GM12864 (cell line): ENCODE data around the gene SMAD9.

Source experiments
- DNase-seq: peaks from one replicate; pipeline ENCODE4 v3.0.0-alpha.2; 2011; ENCODE audit warnings: low read depth
- H3K4me3 ChIP-seq: 2 replicates; pipeline ENCODE4 v1.5.1; 2011; ENCODE audit warnings: mild to moderate bottlenecking, low read depth, low read length, control low read depth
- TF ChIP-seq, protein P1 (sequence below): IDR thresholded peaks from 2 replicates; pipeline ENCODE4 v1.5.1; 2011; ENCODE audit warnings: low read depth, mild to moderate bottlenecking, moderate library complexity, low read length, control low read depth, inconsistent platforms; ENCODE audit errors: missing control alignments

Gene SMAD9

DNA sequence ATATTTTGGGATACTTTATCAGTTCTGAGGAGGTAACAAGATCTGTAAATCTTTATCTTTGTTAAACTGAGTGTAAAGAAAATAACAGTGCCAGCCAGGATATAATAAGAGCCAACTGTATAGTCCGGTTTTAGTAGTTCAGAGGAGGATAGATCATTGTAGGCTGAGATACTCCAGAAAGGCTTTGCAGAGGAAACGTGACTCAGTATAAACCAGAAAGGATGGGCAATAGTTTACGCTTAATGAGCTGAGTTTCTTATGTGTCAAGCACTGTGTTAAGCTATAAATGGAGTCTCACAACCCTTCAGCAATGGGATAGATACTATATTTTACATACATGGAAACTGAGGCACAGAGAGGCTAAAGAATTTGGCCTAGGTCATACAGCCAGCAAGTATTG, 97.3 kb downstream of the SMAD9 start:
- TF ChIP-seq, protein P1, sequence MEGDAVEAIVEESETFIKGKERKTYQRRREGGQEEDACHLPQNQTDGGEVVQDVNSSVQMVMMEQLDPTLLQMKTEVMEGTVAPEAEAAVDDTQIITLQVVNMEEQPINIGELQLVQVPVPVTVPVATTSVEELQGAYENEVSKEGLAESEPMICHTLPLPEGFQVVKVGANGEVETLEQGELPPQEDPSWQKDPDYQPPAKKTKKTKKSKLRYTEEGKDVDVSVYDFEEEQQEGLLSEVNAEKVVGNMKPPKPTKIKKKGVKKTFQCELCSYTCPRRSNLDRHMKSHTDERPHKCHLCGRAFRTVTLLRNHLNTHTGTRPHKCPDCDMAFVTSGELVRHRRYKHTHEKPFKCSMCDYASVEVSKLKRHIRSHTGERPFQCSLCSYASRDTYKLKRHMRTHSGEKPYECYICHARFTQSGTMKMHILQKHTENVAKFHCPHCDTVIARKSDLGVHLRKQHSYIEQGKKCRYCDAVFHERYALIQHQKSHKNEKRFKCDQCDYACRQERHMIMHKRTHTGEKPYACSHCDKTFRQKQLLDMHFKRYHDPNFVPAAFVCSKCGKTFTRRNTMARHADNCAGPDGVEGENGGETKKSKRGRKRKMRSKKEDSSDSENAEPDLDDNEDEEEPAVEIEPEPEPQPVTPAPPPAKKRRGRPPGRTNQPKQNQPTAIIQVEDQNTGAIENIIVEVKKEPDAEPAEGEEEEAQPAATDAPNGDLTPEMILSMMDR = no peak
- no peak for DNase-seq
- peak overlapping the region; percentile 21; the same call in 1 of the 2 replicates for H3K4me3 ChIP-seq

DNA sequence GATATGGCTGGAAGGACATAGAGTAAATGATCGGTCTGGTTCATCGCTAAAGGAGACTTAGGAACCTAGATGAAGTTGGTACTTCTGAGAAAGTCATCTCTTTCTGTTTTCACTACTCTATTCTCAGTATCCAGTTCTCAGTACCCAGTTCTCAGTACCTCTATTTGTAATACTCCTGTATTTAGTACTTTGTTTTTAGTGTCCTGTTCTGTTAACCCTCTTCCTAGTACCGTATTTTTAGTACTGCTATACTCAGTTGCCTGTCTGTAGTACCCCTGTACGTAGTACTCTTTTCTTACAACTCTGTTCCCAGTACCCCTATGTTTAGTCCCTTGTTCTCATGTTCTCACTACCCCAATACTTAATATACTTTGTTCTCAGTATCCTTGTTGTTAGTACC, 99.8 kb downstream of the SMAD9 start:
- peak; percentile 36 for DNase-seq
- peak overlapping the region; percentile 83 for H3K4me3 ChIP-seq
- TF ChIP-seq, protein P1 = no peak

DNA sequence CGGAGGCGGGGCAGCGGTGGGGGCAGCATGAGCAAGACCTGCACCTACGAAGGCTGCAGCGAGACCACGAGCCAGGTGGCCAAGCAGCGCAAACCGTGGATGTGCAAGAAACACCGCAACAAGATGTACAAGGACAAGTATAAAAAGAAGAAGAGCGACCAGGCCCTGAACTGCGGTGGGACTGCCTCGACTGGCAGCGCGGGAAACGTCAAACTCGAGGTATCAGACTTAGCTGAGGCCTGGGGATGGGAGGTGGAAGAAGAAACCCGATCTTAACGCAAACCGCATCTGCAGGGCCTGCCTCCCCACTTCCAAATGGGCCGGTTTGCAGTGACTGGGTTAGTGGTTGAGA, 100.3 kb downstream of the SMAD9 start:
- DNase-seq = no peak
- TF ChIP-seq, protein P1 = no peak
- peak overlapping the region; percentile 83 for H3K4me3 ChIP-seq

DNA sequence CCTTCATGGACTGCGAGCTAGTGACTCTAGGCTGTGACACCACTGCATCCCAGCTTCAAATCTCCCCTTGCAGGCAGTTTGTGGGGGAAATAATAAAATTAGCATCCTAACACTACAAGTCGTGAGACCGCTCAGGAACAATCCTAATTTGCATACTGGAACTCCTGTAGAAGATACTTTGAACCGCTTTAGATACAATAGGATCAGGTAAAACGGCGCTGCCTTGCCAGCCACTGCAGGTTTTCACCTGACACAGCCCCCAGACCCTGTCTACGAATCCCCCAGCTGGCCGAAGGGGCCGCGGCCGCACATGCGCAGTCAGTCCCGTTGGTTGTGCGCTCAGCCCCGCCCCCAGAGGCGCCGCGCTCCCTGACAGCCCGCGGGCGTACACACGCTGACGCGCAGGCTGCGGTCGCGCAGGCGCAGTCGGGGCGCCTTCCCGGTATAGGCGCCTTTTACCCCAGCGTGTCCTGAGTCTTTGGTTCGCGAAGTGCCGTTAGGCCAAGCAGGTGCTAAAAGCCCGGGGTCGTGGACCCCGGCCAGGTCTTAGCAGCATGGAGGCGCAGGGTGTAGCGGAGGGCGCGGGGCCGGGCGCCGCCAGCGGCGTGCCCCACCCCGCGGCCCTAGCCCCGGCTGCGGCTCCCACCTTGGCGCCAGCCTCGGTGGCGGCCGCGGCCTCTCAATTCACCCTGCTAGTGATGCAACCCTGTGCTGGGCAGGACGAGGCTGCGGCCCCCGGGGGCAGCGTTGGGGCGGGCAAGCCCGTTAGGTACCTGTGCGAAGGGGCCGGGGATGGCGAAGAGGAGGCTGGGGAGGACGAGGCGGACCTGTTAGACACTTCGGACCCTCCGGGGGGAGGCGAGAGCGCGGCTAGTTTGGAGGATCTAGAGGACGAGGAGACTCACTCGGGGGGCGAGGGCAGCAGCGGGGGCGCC, 101.0 kb downstream of the SMAD9 start, which contains the start of gene RFXAP:
Gene RFXAP (plus strand): TSS at position 419 of the 935 bp plus-strand sequence. CDS start 136 bp downstream, at position 555.
- peak within 1 kb of the TSS; percentile 83 for H3K4me3 ChIP-seq
- DNase-seq = peak; percentile 65
- TF ChIP-seq, protein P1 = peak; percentile 12

DNA sequence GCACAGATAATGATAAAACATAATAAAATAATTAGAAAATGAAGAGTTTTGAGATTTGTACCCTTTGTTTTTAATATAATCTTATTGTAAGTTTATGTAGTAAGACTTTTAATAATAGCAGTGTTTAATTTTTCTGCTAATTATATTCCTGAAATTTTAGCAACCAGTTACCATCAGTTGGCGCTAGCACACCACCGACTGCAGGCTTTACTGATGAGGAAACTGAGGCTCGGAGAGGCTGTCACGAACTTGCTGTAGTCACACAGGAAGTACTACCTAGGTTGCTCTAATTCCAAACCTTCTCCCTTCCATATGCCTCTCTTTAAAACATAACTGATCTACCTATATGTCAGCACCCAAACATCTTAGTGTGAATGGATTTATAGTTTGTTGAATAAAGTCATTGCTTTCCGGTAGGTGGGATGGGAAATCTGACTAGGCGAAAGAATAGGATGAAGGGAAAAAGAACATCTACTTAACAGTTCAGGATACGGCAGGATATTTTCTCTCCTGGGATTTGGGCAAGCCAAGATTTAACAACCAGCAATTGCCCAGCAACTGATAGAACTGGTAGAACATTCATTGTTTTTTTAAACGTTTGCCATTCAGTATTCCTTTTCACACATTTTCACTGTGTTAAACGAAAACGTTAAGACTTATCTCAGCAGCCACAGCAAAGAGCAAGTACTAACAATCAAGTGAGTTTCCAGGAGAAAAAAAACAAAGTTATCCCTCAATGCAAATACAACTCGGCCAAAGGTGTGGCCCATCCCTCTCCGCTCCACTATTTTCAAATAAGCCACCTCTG, 101.8 kb downstream of the SMAD9 start:
- TF ChIP-seq, protein P1 = no peak
- peak overlapping the region; percentile 83 for H3K4me3 ChIP-seq
- no peak for DNase-seq

DNA sequence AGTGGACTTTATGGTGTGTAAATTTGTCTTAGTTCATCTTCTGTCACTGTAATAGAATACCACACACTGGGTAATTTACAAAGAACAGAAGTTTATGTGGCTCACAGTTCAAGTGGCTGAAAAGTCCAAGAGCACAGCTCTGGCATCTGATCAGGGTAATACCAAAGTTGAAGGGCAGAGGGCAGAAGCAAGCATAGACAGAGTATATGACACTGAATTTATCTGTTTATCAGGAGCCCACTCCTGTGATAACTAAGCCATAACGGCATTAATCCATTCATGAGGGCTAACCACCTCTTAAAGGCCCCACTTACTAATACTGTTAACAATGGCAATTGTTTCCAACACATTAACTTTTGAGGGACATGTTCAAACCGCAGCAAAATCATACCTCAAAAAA, 105.0 kb downstream of the SMAD9 start:
- no peak overlapping the region for H3K4me3 ChIP-seq
- TF ChIP-seq, protein P1 = peak; percentile 47
- DNase-seq = no peak
